PC-9 (cell line): ENCODE data around the gene MCM7. TPM values are rescaled to one million over a fixed set of nuclear protein-coding genes. Genes with fewer than 3 reads are reported as not detected.

ENCODE experiments used
- BruUV-seq: library from RNA; stranded (reverse); fragments of 400-500 nt; replicated peaks from 2 replicates; lab custom pipeline; 2021; lab: Mats Ljungman, UMichigan
- CTCF ChIA-PET: fragments of 300-600 bp; sonication (Branson Sonifier 250); formaldehyde crosslinking; loops from one replicate; lab custom pipeline; 2022; ENCODE audit warnings: antibody characterized with exemption; lab: Charles Lee
- POLR2A ChIA-PET: fragments of 300-600 bp; sonication (Branson Sonifier 250); formaldehyde crosslinking; loops from one replicate; lab custom pipeline; 2022; ENCODE audit warnings: antibody characterized with exemption; ENCODE audit not compliant: unreplicated experiment; lab: Charles Lee
- DNase-seq, 2 experiments: peaks; one replicate each; pipeline versions ENCODE4 v3.0.0 to v3.0.0-alpha.2; 2015 to 2022; ENCODE audit warnings: mixed read lengths in 1 of 2
- H2AFZ ChIP-seq: fragments of 200-600 bp; sonication (generic); 2 replicates; pipeline ENCODE4 v1.8.1; 2017; ENCODE audit warnings: antibody characterized with exemption
- H3F3A ChIP-seq: fragments of 200-600 bp; sonication (generic); 2 replicates; pipeline ENCODE4 v1.8.1; 2017; ENCODE audit warnings: antibody characterized with exemption, mild to moderate bottlenecking, low read depth; ENCODE audit not compliant: insufficient read depth
- H3K27ac ChIP-seq: fragments of 200-600 bp; sonication (generic); 2 replicates; pipeline ENCODE4 v1.6.1; 2016; ENCODE audit warnings: mixed run types
- H3K27me3 ChIP-seq: fragments of 200-600 bp; sonication (generic); 2 replicates; pipeline ENCODE4 v1.6.1; 2016; ENCODE audit warnings: low read depth, mixed run types; ENCODE audit not compliant: insufficient read depth
- H3K36me3 ChIP-seq: fragments of 200-600 bp; sonication (generic); 2 replicates; pipeline ENCODE4 v1.6.1; 2016; ENCODE audit warnings: low read depth, mixed run types
- H3K4me1 ChIP-seq: fragments of 200-600 bp; sonication (generic); replicated peaks from 2 replicates; pipeline ENCODE4 v1.6.1; 2016; ENCODE audit warnings: mixed run types; ENCODE audit not compliant: insufficient read depth
- H3K4me2 ChIP-seq: fragments of 200-600 bp; sonication (generic); 2 replicates; pipeline ENCODE4 v1.6.1; 2017; ENCODE audit warnings: mixed run types
- H3K4me3 ChIP-seq: fragments of 200-600 bp; sonication (generic); 2 replicates; pipeline ENCODE4 v1.6.1; 2016; ENCODE audit warnings: mixed run types
- H3K79me2 ChIP-seq: fragments of 200-600 bp; sonication (generic); 2 replicates; pipeline ENCODE4 v1.6.1; 2017; ENCODE audit warnings: low read depth, mixed run types
- H3K9me2 ChIP-seq: fragments of 200-600 bp; sonication (generic); 2 replicates; pipeline ENCODE4 v1.8.1; 2017; ENCODE audit warnings: mild to moderate bottlenecking; ENCODE audit not compliant: insufficient read depth
- H3K9me3 ChIP-seq: fragments of 200-600 bp; sonication (generic); 2 replicates; pipeline ENCODE4 v1.8.1; 2016; ENCODE audit warnings: low read depth; ENCODE audit not compliant: insufficient read depth
- H4K20me1 ChIP-seq: fragments of 200-600 bp; sonication (generic); 2 replicates; pipeline ENCODE4 v1.8.1; 2017; ENCODE audit not compliant: insufficient read depth
- CTCF ChIP-seq: fragments of 200-600 bp; sonication (generic); conservative IDR thresholded peaks from 2 replicates; pipeline ENCODE4 v1.6.1; 2017; ENCODE audit warnings: mixed run types, antibody characterized with exemption, mild to moderate bottlenecking, moderate library complexity
- EZH2 ChIP-seq: fragments of 200-600 bp; sonication (generic); IDR thresholded peaks from 2 replicates; pipeline ENCODE4 v1.8.0; 2017; ENCODE audit warnings: antibody characterized with exemption, low read depth
- intact Hi-C: fragments of 100-400 bp; cut with micrococcal nuclease; formaldehyde crosslinking; loops from one replicate; pipeline ENCODE4 v1.10.0; 2022; ENCODE audit not compliant: unreplicated experiment
- total RNA-seq: library from RNA; stranded (reverse); gene quantifications from 2 replicates; pipeline ENCODE4 v1.2.3, GENCODE V29; 2021

MCM7 gene
- total RNA-seq, 1 experiment from 2014 or later, result 238 TPM

- intact Hi-C loops, result no loop called here
- H4K20me1 ChIP-seq, result no peaks in the 10 kb centered on the region
- CTCF ChIA-PET, result no interaction called here
These were observed 37.0 kb downstream of the MCM7 start for GRCh38 chr7:100064162-100064561.

GRCh38 chr7:100063376-100063775 lies 37.8 kb downstream of the MCM7 start:
- ChIA-PET CTCF (no interaction called here), POLR2A (interaction anchor here (0.6 to 0.7 kb wide), 2 partner anchors 19 to 676 kb away, joined by 6 to 7 read pairs; no protein-coding TSS in a partner anchor)
- no peak overlapping the region for H2AFZ ChIP-seq
- no peak overlapping the region for H3K27ac ChIP-seq
- BruUV-seq, result no TSS peak
- no peaks in the 10 kb centered on the region for H3K79me2 ChIP-seq
- no peak for TF ChIP-seq EZH2
- TF ChIP-seq CTCF, result no peak
- peaks cover 14% of the 10 kb centered on the region; the same call in 1 of the 2 replicates for H3F3A ChIP-seq
- H3K27me3 ChIP-seq, result no peaks in the 10 kb centered on the region
- H3K36me3 ChIP-seq, result peaks cover 4% of the 10 kb centered on the region; the same call in 1 of the 2 replicates
- no peaks in the 10 kb centered on the region for H3K4me1 ChIP-seq
- DNase-seq, result no peak
- intact Hi-C loops, result no loop called here
- H3K9me3 ChIP-seq, result no peaks in the 10 kb centered on the region
- H3K4me2 ChIP-seq, result no peak overlapping the region
- H4K20me1 ChIP-seq, result no peaks in the 10 kb centered on the region
- H3K9me2 ChIP-seq, result no peaks in the 10 kb centered on the region
- no peak overlapping the region for H3K4me3 ChIP-seq

More at GRCh38 chr7:100064162-100064561, 37.0 kb downstream of the MCM7 start:
- Histone ChIP-seq H3K9me2 (no peaks in the 10 kb centered on the region), H2AFZ (no peak overlapping the region), H3K4me3 (no peak overlapping the region), H3K27me3 (no peaks in the 10 kb centered on the region), H3K4me1 (no peaks in the 10 kb centered on the region), H3K79me2 (no peaks in the 10 kb centered on the region), H3K27ac (no peak overlapping the region), H3K36me3 (peaks cover 9% of the 10 kb centered on the region), H3F3A (peaks cover 14% of the 10 kb centered on the region; the same call in 1 of the 2 replicates), H3K9me3 (no peaks in the 10 kb centered on the region), H3K4me2 (no peak overlapping the region)
- BruUV-seq, result no TSS peak
- POLR2A ChIA-PET, result interaction anchor here (0.6 to 0.7 kb wide), 2 partner anchors 85 to 676 kb away, joined by 3 to 7 read pairs; partner anchors contain the start of gene LAMTOR4
- TF ChIP-seq EZH2 (no peak), CTCF (no peak)
- DNase-seq, result no peak

GRCh38 chr7:100061518-100062193 lies 39.5 kb downstream of the MCM7 start:
- Histone ChIP-seq H3K4me1 (no peaks in the 10 kb centered on the region), H2AFZ (no peak overlapping the region), H3K9me3 (no peaks in the 10 kb centered on the region), H3K27me3 (no peaks in the 10 kb centered on the region), H3K4me3 (no peak overlapping the region), H3K36me3 (peaks cover 11% of the 10 kb centered on the region; the same call in 1 of the 2 replicates), H4K20me1 (no peaks in the 10 kb centered on the region), H3K9me2 (no peaks in the 10 kb centered on the region), H3F3A (0 out of 2 replicates have a peak, but pooled peaks cover 6% of the 10 kb centered on the region), H3K4me2 (no peak overlapping the region), H3K27ac (no peak overlapping the region), H3K79me2 (no peaks in the 10 kb centered on the region)
- DNase-seq, result no peak
- no TSS peak for BruUV-seq
- POLR2A ChIA-PET, result interaction anchor here (0.6 kb wide), 1 partner anchor 35 kb away, joined by 9 read pairs; no protein-coding TSS in a partner anchor
- no peak for TF ChIP-seq EZH2
- CTCF ChIA-PET, result no interaction called here
- intact Hi-C loops, result no loop called here
